GM21786 (cell line): Measurements from ENCODE around the gene HHIPL1.
"Not testable (repeated sequence)": the region's sequence is repeated elsewhere in the genome, so short reads cannot be mapped to it uniquely, and the experiment has no call there.

Experiments
- ATAC-seq: cut with Tn5 transposase; IDR thresholded peaks from one replicate; pipeline ENCODE4 v1.9.1; 2021; ENCODE audit not compliant: unreplicated experiment

HHIPL1 gene

GRCh38 chr14:99658218-99658845 lies 13.4 kb downstream of the HHIPL1 start:
- ATAC-seq: no peak

GRCh38 chr14:99659333-99659741 lies 14.4 kb downstream of the HHIPL1 start:
- no peak for ATAC-seq

- no peak for ATAC-seq
These were observed 15.2 kb downstream of the HHIPL1 start for GRCh38 chr14:99660006-99660566.

GRCh38 chr14:99660794-99661193 lies 15.9 kb downstream of the HHIPL1 start:
- no peak for ATAC-seq

- not testable (repeated sequence) for ATAC-seq
These were observed 16.3 kb downstream of the HHIPL1 start for GRCh38 chr14:99661206-99661605.

GRCh38 chr14:99662846-99663245 lies 17.9 kb downstream of the HHIPL1 start:
- no peak for ATAC-seq

GRCh38 chr14:99663386-99664057 lies 18.6 kb downstream of the HHIPL1 start:
- no peak for ATAC-seq

GRCh38 chr14:99664058-99664936 lies 19.4 kb downstream of the HHIPL1 start:
- no peak for ATAC-seq

- ATAC-seq: peak; percentile 54
These were observed 20.0 kb downstream of the HHIPL1 start for GRCh38 chr14:99664937-99665273.

- ATAC-seq: no peak
These were observed 21.6 kb downstream of the HHIPL1 start for GRCh38 chr14:99666533-99666932.

- no peak for ATAC-seq
These were observed 22.1 kb downstream of the HHIPL1 start for GRCh38 chr14:99667045-99667444.

- ATAC-seq: no peak
These were observed 22.9 kb downstream of the HHIPL1 start for GRCh38 chr14:99667821-99668220.

GRCh38 chr14:99668307-99669295 lies 23.7 kb downstream of the HHIPL1 start:
- ATAC-seq: no peak

GRCh38 chr14:99670361-99671234 lies 25.7 kb downstream of the HHIPL1 start:
- no peak for ATAC-seq

- no peak for ATAC-seq
These were observed 26.6 kb downstream of the HHIPL1 start for GRCh38 chr14:99671235-99672224.

- ATAC-seq: peak; percentile 66
These were observed 27.8 kb downstream of the HHIPL1 start for GRCh38 chr14:99672506-99673304.

GRCh38 chr14:99673305-99674063 lies 28.6 kb downstream of the HHIPL1 start:
- no peak for ATAC-seq
